ENCODE results near the gene ZSWIM1. TPM values are rescaled to one million over a fixed set of nuclear protein-coding genes. Genes with fewer than 3 reads are reported as not detected.
"Not testable (repeated sequence)": the region's sequence is repeated elsewhere in the genome, so short reads cannot be mapped to it uniquely, and the experiment has no call there.

The ZSWIM1 gene
- total RNA-seq, 1 experiment from 2014 or later: 11.4 TPM

GRCh38 chr20:45886590-45887345 is 5.7 kb downstream of the ZSWIM1 start:
- DNase-seq (ENCODE audit: extremely low read depth, low read depth): no peak

- DNase-seq (ENCODE audit: extremely low read depth, low read depth): no peak
These were observed 6.3 kb downstream of the ZSWIM1 start, which contains the start of gene SPATA25 for GRCh38 chr20:45887346-45887715. Gene SPATA25, minus strand, starts transcription at chr20:45887622. Its CDS starts 32 bp downstream, at chr20:45887590.

GRCh38 chr20:45888681-45889080 is 7.7 kb downstream of the ZSWIM1 start:
- DNase-seq (ENCODE audit: extremely low read depth, low read depth): no peak

- DNase-seq (ENCODE audit: extremely low read depth, low read depth): no peak
These were observed 9.3 kb downstream of the ZSWIM1 start for GRCh38 chr20:45890077-45890984.

GRCh38 chr20:45890985-45891983 is 10.3 kb downstream of the ZSWIM1 start, which contains the start of the genes CTSA and NEURL2:
Gene CTSA, plus strand, starts transcription at chr20:45891335. Its CDS starts 234 bp downstream, at chr20:45891569.
Gene NEURL2, minus strand, starts transcription at chr20:45891208. Its CDS starts 217 bp downstream, at chr20:45890991.
- DNase-seq (ENCODE audit: extremely low read depth, low read depth): peak; percentile 84

- DNase-seq (ENCODE audit: extremely low read depth, low read depth): peak; percentile 38
These were observed 11.2 kb downstream of the ZSWIM1 start for GRCh38 chr20:45892049-45892825.

- no peak for DNase-seq (ENCODE audit: extremely low read depth, low read depth)
These were observed 11.9 kb downstream of the ZSWIM1 start for GRCh38 chr20:45892828-45893500.

GRCh38 chr20:45893831-45894230 is 12.8 kb downstream of the ZSWIM1 start:
- DNase-seq (ENCODE audit: extremely low read depth, low read depth): no peak

- no peak for DNase-seq (ENCODE audit: extremely low read depth, low read depth)
These were observed 13.8 kb downstream of the ZSWIM1 start for GRCh38 chr20:45894797-45895196.

- DNase-seq (ENCODE audit: extremely low read depth, low read depth): no peak
These were observed 15.7 kb downstream of the ZSWIM1 start for GRCh38 chr20:45896641-45897161.

- no peak for DNase-seq (ENCODE audit: extremely low read depth, low read depth)
These were observed 16.3 kb downstream of the ZSWIM1 start for GRCh38 chr20:45897289-45897688.

- no peak for DNase-seq (ENCODE audit: extremely low read depth, low read depth)
These were observed 16.7 kb downstream of the ZSWIM1 start for GRCh38 chr20:45897692-45898091.

GRCh38 chr20:45898285-45898684 is 17.3 kb downstream of the ZSWIM1 start:
- no peak for DNase-seq (ENCODE audit: extremely low read depth, low read depth)

GRCh38 chr20:45899046-45899835 is 18.2 kb downstream of the ZSWIM1 start:
- DNase-seq (ENCODE audit: extremely low read depth, low read depth): no peak

- not testable (repeated sequence) for DNase-seq (ENCODE audit: extremely low read depth, low read depth)
These were observed 20.3 kb downstream of the ZSWIM1 start for GRCh38 chr20:45901332-45901731.

GRCh38 chr20:45902199-45902701 is 21.2 kb downstream of the ZSWIM1 start:
- DNase-seq (ENCODE audit: extremely low read depth, low read depth): no peak

Measured in NCI-H460 (cell line).